Erythroblast (primary cell): ENCODE measurements around the gene MLN.
A peak's percentile ranks its signal among the peaks of the same experiment; 100 is the strongest.

Source experiments
- DNase-seq, 2 experiments: peaks; one replicate each; lab custom pipeline; 2025; lab: John Stamatoyannopoulos, UW
- GATA1 ChIP-seq: IDR thresholded peaks from 2 replicates; pipeline ENCODE4 v1.6.1; 2011; ENCODE audit warnings: low read depth, mild to moderate bottlenecking, control low read depth, low read length, moderate library complexity
- POLR2A ChIP-seq: IDR thresholded peaks from 2 replicates; pipeline ENCODE4 v1.6.1; 2011; ENCODE audit warnings: mild to moderate bottlenecking, low read length

Gene MLN

DNA sequence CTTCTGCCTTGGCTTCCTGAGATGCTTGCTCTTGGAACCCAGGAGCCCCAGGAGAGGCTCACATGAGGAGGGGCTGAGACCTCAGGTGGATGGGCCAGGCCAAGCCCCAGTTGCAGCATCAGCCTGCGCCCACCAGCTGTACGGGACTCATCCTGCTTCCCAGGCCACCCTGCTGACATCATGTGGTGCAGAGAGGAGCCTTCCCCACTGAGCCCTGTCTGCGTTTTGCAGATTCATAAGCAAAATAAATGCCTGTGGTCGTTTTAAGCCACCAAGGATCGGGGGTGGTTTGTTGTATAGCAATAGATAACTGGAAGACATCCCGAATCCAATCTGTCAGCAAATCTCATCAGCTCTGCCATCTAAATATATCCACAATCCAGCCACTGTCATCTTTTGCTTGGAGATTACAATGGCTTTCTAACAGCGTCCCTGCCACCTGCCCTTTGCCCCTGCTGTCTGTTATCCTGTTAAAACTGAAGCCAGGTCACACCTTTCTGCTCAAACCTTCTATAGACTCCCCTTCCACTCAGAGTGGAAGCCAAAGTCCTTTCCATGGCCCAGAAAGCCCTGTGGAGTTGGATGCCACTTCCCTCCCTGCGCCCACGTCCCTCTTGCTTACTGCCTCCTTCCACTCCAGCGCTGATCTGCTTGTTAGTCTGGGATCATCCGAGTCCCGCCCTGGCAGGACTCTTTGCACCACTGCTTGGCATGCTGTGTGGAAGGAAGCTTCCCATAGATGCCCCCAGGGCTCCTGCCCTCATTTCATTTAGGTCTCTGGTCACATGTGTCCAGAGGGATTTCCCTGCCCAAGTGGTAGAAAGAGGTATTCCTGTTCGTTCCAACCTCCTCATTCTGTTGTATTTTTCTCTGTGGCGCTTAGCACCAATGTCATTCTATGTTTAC, 24.0 kb upstream of the MLN start:
- DNase-seq, result no peak
- TF ChIP-seq GATA1 (no peak), POLR2A (no peak)

GRCh38 chr6:33826537-33826936, 22.7 kb upstream of the MLN start:
- DNase-seq, result no peak
- TF ChIP-seq POLR2A, result no peak
- no peak for TF ChIP-seq GATA1

GRCh38 chr6:33824461-33825154, 20.8 kb upstream of the MLN start:
- TF ChIP-seq POLR2A (no peak), GATA1 (no peak)
- no peak for DNase-seq

GRCh38 chr6:33823806-33824205, 20.0 kb upstream of the MLN start:
- TF ChIP-seq POLR2A, result no peak
- no peak for TF ChIP-seq GATA1
- DNase-seq, result no peak

DNA sequence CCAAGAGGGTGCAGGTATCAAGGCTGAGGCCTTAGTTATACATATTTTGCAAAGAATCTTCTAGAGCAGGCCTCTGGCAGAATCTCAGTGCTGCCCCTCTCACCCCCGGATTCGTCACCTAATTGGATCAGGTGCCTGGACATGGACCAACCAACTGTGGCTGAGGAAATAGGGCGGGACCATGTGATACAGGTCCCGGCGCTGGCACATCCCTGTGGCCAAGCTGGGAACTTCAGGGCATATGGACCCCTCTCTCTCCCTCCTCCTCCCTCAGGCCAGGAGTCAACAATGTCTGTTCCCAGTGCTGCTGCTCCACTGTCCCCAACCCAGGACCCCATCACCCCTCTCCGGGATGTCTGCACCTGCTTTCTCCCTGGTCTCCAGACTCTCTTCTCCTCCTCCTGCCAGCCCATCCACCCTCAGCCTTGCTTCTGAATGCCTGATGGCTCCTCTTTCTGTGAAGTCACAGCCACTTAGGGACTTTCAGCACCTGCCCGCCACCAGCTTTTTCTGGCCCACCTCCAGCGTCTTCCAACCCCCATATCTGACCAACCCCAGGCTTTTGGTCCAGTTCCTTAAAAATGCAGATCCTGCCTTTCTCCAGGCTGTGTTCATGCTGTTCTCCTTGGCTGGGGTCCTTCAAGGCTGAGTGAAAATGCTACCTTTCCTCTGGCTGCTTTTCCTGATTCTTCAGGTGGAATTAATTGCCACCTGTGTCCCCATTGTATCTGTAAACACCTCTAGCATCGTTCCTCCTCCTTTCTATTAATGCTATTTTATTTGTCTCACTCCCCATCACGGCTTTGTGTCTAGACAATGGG, 19.0 kb upstream of the MLN start:
- TF ChIP-seq POLR2A (no peak), GATA1 (no peak)
- DNase-seq, result peak; percentile 19 to 30

DNA sequence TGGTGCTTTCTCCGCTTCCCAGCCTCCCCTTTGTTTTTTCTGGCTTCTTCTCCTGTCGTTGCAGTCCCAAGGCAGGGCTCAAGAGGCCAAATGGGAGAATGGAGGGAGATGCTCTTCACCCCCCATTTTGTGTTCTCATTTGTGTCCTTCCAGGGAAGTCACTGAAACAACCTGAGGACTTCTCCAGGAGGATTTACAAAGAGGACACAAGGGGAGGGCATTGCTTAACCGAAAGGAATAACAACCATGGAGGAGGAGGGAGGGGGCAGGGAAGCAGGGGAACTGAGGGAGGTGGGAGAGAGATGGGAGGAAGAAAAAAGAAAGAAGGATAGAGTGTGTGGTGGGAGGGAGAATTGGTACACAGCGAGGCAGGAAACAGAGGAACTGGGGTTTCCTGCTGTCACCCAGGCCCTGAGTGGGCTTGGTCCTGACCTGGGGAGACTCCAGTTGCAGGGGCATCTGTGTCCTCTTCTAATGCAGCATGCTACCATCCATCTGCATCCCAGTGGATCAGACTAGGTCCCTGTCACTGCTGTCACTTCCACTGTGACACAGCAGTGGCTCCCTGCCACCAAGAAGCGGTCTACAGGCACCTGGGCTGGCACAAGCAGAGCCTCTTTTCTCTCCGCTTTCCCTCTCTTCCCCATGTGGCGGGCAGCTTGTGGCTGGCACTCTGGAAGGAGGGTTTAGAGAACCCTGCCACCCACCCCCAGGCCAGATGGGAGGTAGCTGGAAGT, 17.1 kb upstream of the MLN start:
- TF ChIP-seq POLR2A (no peak), GATA1 (no peak)
- DNase-seq, result no peak

- TF ChIP-seq POLR2A, result no peak
Measured at GRCh38 chr6:33820243-33820642, 16.4 kb upstream of the MLN start.

GRCh38 chr6:33819021-33819420, 15.2 kb upstream of the MLN start:
- TF ChIP-seq POLR2A, result no peak
- no peak for TF ChIP-seq GATA1
- DNase-seq, result no peak

More at GRCh38 chr6:33820243-33820642, 16.4 kb upstream of the MLN start:
- DNase-seq, result no peak

DNA sequence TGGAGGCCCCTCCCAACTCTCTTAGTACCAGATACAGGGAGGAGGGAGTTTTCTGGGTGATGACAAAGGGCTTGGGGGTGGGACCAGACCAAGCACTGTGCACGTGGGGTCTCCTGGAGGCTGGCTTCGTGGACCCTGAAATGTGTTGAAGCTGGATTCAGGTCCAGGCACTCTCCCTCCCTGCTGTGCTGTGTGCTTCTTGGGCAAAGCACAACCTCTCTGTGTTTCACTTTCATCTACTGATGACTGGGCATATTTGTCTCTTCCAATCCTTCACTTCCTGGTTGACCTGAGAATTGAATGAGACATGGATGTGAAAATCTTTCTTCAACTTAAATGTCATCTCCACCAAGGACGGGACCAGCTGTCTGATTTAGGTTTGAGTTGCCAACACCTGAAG, 14.5 kb upstream of the MLN start:
- no peak for DNase-seq
- no peak for TF ChIP-seq GATA1
- TF ChIP-seq POLR2A, result no peak

DNA sequence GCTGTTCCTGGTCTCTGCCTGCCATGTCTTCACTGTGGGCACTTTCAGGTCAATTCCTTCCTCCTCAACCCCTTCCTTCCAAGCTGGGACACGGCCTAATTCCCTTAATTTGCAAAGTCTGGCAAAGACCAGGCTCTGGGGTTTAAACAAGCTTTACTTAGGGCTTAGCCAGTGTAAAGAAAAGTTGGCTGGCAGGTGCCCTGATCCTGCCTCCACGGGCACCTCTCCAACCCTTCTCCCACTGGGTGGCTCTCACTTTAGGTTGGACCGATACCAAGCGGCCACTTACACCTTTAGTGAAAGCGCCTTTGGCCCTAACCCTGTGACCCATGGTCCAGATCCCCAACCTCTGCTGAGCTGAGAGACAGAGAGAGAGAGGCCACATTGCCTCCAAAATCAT, 13.7 kb upstream of the MLN start:
- DNase-seq, result no peak
- no peak for TF ChIP-seq GATA1

- TF ChIP-seq GATA1 (no peak), POLR2A (no peak)
- DNase-seq, result no peak
Measured at GRCh38 chr6:33816911-33817310, 13.1 kb upstream of the MLN start.

GRCh38 chr6:33815854-33816253, 12.1 kb upstream of the MLN start:
- DNase-seq, result no peak
- TF ChIP-seq GATA1 (no peak), POLR2A (no peak)

- no peak for DNase-seq
- TF ChIP-seq GATA1, result no peak
Measured at GRCh38 chr6:33813990-33814985, 10.5 kb upstream of the MLN start.
